ENCODE results near the gene KRT15.

GRCh38 chr17:41520821-41521521, 2.3 kb upstream of the KRT15 start:
- TF ChIP-seq, protein P1, sequence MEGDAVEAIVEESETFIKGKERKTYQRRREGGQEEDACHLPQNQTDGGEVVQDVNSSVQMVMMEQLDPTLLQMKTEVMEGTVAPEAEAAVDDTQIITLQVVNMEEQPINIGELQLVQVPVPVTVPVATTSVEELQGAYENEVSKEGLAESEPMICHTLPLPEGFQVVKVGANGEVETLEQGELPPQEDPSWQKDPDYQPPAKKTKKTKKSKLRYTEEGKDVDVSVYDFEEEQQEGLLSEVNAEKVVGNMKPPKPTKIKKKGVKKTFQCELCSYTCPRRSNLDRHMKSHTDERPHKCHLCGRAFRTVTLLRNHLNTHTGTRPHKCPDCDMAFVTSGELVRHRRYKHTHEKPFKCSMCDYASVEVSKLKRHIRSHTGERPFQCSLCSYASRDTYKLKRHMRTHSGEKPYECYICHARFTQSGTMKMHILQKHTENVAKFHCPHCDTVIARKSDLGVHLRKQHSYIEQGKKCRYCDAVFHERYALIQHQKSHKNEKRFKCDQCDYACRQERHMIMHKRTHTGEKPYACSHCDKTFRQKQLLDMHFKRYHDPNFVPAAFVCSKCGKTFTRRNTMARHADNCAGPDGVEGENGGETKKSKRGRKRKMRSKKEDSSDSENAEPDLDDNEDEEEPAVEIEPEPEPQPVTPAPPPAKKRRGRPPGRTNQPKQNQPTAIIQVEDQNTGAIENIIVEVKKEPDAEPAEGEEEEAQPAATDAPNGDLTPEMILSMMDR (IDR thresholded peaks at IDR 0.05), result no peak
- peak in 1 of 2 donors; percentile 6 for TF ChIP-seq POLR2A (IDR thresholded peaks at IDR 0.05)
